Measurements from ENCODE around the gene NSG1. TPM values are rescaled to one million over a fixed set of nuclear protein-coding genes. Genes with fewer than 3 reads are reported as not detected.

The NSG1 gene
- total RNA-seq, 2 experiments from 2014 or later = 39.7 to 46.8 TPM

DNA sequence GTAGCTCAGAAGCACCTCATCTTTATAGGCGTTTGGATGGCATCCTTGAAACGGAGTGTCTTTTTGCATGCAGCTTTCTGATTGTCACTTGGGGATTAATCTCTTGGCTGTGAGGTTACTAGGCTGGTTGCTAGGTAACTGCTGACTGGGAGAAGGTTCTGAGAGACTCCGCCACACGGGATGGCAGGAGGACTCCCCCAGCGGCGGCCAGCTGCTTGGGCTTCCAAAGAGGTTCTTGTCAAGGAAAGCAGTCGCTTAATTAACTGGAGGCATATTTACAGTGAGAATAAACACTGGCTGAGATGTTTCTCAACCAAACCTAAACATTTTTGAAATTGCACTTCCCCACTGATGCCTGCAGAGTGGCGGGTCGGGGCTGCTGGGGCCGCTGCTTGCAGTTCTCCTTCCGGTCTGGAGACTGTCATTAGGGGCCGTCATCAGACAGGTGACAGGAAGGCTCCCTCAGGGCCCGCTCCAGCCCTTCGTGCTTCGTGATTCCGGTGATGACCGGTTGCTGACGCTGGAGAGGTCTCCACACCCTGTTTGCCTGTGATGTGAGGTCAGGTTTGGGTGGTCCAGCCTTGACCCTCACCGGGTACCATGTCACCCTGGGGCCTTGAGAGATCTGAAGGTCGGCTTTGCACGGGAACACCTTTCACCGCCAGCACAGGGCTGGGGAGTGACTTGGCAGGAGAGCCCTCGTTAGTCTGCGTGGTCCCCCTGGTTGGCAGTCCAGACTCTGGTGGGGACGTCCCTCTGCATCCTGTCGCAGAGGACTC lies 9.1 kb downstream of the NSG1 start:
- Mint-ChIP-seq H3K36me3 (peaks cover 7% of the 10 kb centered on the region), H3K27me3 (no peaks in the 10 kb centered on the region), H3K27ac (no peak overlapping the region), H3K4me3 (no peak overlapping the region), H3K9me3 (no peaks in the 10 kb centered on the region), H3K4me1 (peaks cover 2% of the 10 kb centered on the region)
- no peak for ATAC-seq (ENCODE audit: low read depth)
- POLR2A ChIA-PET = no interaction called here
- no peak for DNase-seq

DNA sequence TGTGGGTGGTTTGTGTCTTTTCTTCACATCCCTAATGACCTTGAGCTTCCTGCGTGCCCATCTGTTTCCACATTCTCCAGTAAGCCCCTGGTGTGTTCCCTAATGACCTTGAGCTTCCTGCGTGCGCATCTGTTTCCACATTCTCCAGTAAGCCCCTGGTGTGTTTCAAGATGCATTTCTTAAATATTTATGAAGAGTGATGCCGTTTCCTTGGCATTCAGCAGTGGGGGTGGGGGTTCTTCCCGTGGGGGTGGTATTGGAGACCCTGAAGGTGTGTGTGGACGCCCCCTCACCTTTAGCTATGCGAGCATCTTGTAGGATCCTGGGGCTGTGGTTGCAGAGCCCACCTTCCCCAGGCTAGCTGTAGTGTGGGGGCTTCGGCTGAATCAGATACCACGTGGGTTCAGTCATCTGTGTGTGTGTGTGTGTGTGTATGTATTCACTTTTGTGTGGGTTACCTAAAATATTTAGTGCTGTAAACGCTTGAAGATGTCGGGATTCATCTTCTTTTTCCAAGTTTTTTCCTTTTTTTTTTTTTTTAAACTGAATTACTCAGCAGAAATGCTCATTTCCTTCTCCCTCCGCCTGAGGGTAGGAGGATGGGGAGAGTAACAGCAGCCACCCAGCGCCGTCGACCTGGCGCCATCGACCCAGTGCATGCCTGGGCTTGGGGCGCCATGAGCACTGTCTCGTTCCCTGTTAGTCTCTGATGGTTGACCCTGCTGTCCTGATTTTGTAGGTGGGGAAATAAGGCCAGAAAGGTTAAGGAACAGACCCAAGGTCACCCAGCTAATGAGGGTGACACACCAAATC lies 9.9 kb downstream of the NSG1 start:
- no peaks in the 10 kb centered on the region for H3K9me3 Mint-ChIP-seq
- H3K36me3 Mint-ChIP-seq = peaks cover 7% of the 10 kb centered on the region
- no peak overlapping the region for H3K4me3 Mint-ChIP-seq
- no peaks in the 10 kb centered on the region for H3K27me3 Mint-ChIP-seq
- no peak for DNase-seq
- ATAC-seq (ENCODE audit: low read depth) = no peak
- H3K27ac Mint-ChIP-seq = no peak overlapping the region
- POLR2A ChIA-PET = no interaction called here
- H3K4me1 Mint-ChIP-seq = peaks cover 2% of the 10 kb centered on the region

DNA sequence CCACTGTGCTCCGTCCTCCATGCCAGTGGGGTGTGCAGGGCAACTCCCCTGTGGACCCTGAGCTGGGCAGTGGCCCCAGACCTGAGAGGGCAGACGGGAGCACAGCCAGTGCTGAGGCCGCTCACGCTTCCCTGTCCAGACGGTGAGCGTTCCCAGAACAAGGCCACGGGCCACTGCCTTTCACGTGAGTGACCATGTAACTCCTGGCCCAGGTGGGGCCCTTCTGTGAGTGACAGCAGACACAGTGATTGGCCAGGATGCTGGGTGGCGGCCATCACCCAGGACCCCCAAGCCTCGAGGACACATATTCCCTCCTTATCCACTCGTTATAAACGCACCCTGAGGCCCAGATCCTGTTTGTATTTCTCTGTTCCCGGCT lies 10.5 kb downstream of the NSG1 start:
- H3K4me1 Mint-ChIP-seq = peaks cover 2% of the 10 kb centered on the region
- peaks cover 6% of the 10 kb centered on the region for H3K36me3 Mint-ChIP-seq
- DNase-seq (no peak), ATAC-seq (ENCODE audit: low read depth) (no peak)
- no peaks in the 10 kb centered on the region for H3K9me3 Mint-ChIP-seq
- H3K27me3 Mint-ChIP-seq = no peaks in the 10 kb centered on the region
- POLR2A ChIA-PET = no interaction called here
- H3K4me3 Mint-ChIP-seq = no peak overlapping the region
- peak overlapping the region; percentile 19 for H3K27ac Mint-ChIP-seq

DNA sequence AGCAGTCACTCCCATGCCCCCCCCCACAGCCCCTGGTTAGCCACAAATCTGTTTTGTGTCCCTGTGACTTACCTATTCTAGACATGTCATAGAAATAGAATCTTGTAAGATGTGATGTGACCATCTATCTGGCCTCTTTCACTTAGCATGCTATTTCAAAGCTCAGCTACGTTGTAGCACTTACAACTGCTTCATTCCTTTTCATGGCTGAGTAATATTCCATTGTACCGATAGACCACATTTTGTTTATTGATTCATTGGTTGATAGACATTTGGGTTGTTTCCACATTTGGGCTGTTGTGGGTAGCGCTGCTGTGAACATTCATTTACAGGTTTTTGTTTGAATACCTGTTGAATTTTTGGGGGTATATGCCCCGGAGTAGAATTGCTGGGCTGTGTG lies 11.5 kb downstream of the NSG1 start:
- DNase-seq (no peak), ATAC-seq (ENCODE audit: low read depth) (no peak)
- Mint-ChIP-seq H3K27ac (no peak overlapping the region), H3K36me3 (peaks cover 6% of the 10 kb centered on the region), H3K9me3 (no peaks in the 10 kb centered on the region), H3K4me3 (no peak overlapping the region), H3K4me1 (peaks cover 2% of the 10 kb centered on the region), H3K27me3 (no peaks in the 10 kb centered on the region)
- POLR2A ChIA-PET = no interaction called here

DNA sequence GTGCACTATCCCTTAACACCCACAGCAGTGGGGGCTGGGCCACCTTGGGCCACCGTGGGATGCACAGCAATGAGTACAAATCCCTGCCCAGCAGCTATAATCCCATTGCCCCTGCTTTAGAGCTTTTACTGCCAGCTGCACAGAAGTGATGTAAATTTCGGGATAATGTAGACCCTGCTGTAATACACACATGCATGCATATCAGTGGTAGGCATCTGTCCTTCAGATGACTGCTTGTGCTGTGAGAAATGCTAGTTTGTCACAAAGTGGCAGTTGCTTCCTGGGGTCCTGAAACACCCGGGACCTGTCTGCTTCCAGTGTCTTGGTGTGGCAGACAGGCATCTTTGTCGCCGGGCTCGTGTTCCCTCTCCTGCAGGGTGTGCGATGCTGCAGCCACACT lies 14.1 kb downstream of the NSG1 start:
- Mint-ChIP-seq H3K4me3 (no peak overlapping the region), H3K9me3 (no peaks in the 10 kb centered on the region), H3K27ac (no peak overlapping the region), H3K27me3 (no peaks in the 10 kb centered on the region), H3K4me1 (peaks cover 2% of the 10 kb centered on the region), H3K36me3 (peaks cover 4% of the 10 kb centered on the region)
- POLR2A ChIA-PET = no interaction called here
- ATAC-seq (ENCODE audit: low read depth) (no peak), DNase-seq (no peak)

DNA sequence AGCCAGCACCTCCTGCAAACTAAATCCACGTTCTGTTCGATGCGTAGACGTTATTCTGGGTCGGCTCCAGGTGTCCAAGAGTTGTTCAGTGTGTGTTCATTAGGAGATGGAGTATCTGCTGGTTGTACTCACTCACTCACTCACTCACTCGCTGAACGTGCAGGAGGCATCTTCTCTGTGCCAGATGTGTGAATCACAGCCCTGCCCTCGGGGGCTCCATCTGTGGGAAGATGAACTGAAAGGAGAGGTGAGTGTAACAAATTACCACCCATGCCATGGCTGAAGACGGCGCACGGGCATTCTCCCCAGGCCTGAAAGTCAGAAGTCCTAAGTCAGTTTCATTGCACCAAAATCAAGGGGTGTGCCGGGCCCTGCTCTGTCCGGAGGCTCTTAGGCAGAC lies 16.1 kb downstream of the NSG1 start:
- POLR2A ChIA-PET = no interaction called here
- no peak for ATAC-seq (ENCODE audit: low read depth)
- Mint-ChIP-seq H3K27me3 (no peaks in the 10 kb centered on the region), H3K9me3 (no peaks in the 10 kb centered on the region), H3K27ac (no peak overlapping the region), H3K4me3 (no peak overlapping the region), H3K4me1 (no peaks in the 10 kb centered on the region), H3K36me3 (peaks cover 4% of the 10 kb centered on the region)
- no peak for DNase-seq

DNA sequence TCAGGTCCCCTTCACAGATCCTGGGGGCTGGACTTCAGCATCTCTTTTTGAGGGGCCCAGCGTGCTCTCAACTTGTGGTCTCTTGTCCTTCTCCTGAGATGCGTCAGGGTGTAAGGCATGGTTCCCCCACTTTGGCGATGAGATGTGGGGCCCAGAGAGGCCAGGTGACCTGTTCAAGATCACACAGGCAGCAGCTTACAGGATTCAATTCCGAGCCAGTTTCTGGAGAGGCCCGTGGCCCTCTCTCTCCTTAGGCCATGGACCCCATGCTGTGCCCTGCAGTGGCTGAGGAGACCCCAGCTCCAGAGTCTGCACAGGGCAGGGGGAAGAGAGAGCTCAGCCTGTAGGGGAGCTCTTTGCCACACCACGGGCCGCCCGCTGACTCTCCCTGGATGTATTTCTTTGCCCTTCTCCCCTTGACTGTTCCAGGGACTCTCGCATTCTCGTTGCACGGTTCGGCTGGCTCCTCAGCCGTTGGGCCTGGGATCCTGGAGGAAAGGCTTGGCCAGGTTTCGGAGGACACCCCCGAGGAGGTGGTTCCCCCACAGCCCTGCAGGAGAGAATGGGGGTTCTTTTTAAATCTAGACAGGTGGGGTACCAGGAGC lies 18.6 kb downstream of the NSG1 start:
- no peak for DNase-seq
- Mint-ChIP-seq H3K4me1 (no peaks in the 10 kb centered on the region), H3K4me3 (no peak overlapping the region), H3K9me3 (no peaks in the 10 kb centered on the region), H3K27me3 (no peaks in the 10 kb centered on the region), H3K27ac (no peak overlapping the region), H3K36me3 (no peaks in the 10 kb centered on the region)
- no peak for ATAC-seq (ENCODE audit: low read depth)
- POLR2A ChIA-PET = no interaction called here

DNA sequence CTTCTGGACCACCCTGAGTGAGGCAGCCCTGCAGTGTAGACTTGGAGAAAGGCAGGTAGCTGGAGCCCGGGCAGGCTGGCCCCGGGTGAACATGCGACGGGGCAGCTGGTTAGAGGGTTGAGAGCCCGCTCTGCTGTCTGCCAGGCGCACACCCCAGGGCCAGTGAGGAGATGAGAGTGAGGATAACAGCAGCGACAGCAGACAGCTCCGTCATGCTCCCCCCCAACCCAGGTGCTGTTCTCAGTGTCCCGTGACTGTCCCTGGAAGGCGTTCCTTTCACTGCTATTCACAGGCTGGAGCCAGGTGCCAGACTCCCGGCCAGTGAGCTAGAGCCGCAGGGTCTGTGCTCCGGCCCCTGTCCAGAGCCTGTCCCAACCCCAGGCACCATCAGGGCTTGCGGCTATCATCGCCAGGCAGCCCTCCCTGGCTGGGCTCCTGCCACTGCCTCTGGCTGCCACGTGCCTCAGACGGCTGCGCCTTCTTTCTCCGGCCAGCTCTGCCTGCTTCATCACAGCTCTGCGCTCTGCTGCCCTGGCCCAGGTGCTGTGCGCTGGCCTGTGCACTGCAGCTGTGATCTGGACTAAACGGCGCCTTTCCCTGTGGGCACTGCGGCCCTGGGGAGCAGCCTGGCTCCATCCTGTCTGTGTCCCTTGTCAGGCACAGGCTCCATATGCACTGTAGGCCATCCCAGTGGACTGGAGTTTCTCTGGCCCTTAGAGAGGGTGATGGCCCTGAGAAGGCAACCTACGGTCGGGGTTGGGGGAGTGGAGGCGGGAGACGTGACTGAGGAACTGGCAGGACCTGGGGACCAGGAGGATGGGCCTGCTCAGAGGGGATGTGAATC lies 19.8 kb downstream of the NSG1 start:
- DNase-seq (no peak), ATAC-seq (ENCODE audit: low read depth) (no peak)
- no peaks in the 10 kb centered on the region for H3K27me3 Mint-ChIP-seq
- POLR2A ChIA-PET = interaction anchor here (0.5 kb wide), 1 partner anchor 56 kb away, joined by 3 read pairs; no protein-coding TSS in a partner anchor
- no peaks in the 10 kb centered on the region for H3K4me1 Mint-ChIP-seq
- H3K36me3 Mint-ChIP-seq = no peaks in the 10 kb centered on the region
- no peak overlapping the region for H3K27ac Mint-ChIP-seq
- no peaks in the 10 kb centered on the region for H3K9me3 Mint-ChIP-seq
- no peak overlapping the region for H3K4me3 Mint-ChIP-seq

DNA sequence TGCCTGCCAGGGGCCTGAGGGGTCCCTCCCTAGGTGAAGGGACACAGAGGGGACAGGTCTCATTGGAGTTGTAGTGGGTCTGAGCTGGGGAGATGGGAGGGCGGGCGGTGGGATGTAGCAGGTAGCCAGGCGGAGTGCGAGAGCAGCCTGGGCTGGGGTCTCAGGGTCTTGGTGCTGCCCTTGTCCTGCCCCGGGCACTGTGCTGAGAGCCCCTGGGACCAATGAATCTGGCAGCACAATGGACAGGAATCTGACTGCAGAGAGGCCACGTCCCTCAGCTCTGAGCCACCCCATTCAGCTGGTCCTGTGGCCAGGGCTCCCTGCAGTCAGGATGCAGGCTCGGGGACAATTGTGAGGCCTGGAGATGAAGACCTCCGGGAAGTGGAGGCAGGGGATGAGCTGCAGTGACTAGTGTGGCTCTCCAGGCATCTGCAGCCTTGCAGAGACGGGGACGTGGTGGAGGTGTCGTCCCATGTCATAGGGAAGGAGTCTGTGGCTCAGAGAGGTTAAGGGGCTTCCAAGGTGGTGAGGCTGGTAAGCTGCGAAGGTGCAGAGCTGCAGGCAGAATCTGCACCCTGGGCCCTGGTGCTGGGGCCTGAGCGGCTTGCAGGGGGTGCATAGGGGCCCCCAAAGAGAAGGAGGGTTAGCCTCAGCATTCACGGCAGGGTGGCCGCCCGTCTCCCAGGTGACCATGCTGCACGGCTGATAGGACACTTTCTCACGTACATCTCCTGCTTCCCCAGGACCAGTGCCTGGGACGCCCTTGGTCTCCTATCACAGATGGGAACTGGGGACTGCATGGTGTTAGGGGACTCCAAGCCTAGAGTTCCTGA lies 20.6 kb downstream of the NSG1 start:
- no peak overlapping the region for H3K27ac Mint-ChIP-seq
- H3K4me1 Mint-ChIP-seq = no peaks in the 10 kb centered on the region
- no peaks in the 10 kb centered on the region for H3K9me3 Mint-ChIP-seq
- H3K36me3 Mint-ChIP-seq = no peaks in the 10 kb centered on the region
- no peaks in the 10 kb centered on the region for H3K27me3 Mint-ChIP-seq
- no peak overlapping the region for H3K4me3 Mint-ChIP-seq
- POLR2A ChIA-PET = no interaction called here
- DNase-seq = no peak
- ATAC-seq (ENCODE audit: low read depth) = no peak

DNA sequence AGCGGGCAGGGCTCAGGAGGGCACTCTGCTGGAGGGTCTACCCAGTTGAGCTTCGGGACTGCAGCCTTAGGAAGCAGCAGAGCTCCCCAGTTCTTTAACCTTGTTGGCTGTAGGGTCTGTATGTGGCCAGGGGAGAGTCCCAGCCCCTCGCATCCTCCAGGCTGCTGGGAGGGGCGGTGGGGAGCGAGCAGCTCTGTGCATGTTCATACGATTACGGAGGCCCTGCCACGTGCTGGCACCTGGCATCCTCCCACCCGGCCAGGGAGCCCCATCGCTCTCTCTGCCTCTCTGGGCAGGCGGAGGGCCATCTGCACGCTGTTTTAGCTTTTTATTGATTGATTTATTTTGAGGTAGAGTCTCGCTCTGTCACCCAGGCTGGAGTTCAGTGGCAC lies 21.2 kb downstream of the NSG1 start:
- no peak for ATAC-seq (ENCODE audit: low read depth)
- Mint-ChIP-seq H3K27me3 (no peaks in the 10 kb centered on the region), H3K36me3 (no peaks in the 10 kb centered on the region), H3K27ac (no peak overlapping the region), H3K4me1 (no peaks in the 10 kb centered on the region), H3K4me3 (no peak overlapping the region), H3K9me3 (no peaks in the 10 kb centered on the region)
- DNase-seq = no peak
- POLR2A ChIA-PET = no interaction called here

DNA sequence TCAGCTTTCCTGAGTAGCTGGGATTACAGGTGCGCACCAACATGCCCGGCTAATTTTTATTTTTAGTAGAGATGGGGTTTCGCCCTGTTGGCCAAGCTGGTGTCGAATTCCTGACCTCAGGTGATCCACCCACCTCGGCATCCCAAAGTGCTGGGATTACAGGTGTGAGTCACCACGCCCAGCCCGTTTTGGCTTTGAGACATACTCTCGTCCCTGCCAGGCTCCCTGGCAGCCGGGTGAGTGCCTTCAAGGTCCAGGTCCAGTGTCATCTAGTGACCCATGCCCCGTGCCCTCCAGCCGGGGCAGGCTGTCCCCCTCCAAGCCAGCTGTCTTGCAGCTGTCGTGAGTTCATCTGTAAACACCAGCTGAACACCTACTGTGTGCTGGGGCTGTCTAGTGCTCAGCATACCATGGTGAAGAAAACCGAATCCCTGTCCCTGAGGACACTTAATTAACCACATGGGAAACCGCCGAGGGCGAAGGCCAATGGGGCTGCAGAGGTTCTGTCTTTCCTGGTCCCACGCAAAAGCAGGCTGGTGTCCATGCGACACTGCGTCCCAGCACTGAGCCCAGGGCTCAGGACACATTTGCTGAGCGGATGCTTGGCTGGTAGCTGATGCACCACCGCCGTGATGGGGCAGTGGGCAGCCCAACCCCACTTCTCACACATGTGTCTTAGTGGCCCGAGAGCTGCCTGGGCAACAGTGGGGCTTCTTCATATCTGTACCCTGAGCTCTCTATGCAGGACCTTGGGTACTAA lies 21.9 kb downstream of the NSG1 start:
- H3K36me3 Mint-ChIP-seq = no peaks in the 10 kb centered on the region
- POLR2A ChIA-PET = no interaction called here
- H3K4me3 Mint-ChIP-seq = no peak overlapping the region
- H3K27me3 Mint-ChIP-seq = no peaks in the 10 kb centered on the region
- no peaks in the 10 kb centered on the region for H3K9me3 Mint-ChIP-seq
- H3K4me1 Mint-ChIP-seq = no peaks in the 10 kb centered on the region
- no peak for DNase-seq
- no peak for ATAC-seq (ENCODE audit: low read depth)
- no peak overlapping the region for H3K27ac Mint-ChIP-seq

DNA sequence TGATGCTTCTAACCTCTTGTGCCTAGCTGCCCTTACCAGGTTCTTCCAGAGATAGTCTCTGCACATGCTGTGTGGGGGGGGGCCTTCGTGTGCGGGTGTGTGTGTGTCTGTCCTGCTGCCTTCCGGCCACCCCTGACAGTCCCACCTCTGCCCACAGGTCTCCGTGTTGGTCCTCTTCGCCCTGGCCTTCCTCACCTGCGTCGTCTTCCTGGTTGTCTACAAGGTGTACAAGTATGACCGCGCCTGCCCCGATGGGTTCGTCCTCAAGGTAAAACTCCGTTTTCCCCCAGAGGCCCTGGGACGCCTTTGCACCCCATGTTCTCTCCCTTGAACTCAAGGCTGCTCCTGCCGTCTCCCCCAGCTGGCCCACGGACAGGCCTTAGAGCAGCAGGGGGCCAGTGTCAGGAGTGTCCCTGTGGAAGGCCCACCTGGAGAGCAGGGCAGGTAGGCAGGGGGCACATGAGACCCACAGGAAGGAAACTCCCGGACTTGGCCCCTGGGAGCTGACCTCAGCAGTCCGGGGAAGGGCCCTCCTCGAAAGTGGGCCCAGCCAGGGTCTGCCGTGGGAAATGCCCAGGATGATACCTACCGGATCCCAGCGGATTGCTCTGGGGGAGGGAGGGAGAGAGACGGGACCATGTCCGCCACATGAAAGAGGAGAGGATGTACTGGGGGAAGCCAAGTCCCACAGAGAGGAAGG lies 22.7 kb downstream of the NSG1 start:
- no peak overlapping the region for H3K4me3 Mint-ChIP-seq
- no peaks in the 10 kb centered on the region for H3K4me1 Mint-ChIP-seq
- POLR2A ChIA-PET = no interaction called here
- peaks cover under 1% of the 10 kb centered on the region for H3K36me3 Mint-ChIP-seq
- no peak for ATAC-seq (ENCODE audit: low read depth)
- no peaks in the 10 kb centered on the region for H3K9me3 Mint-ChIP-seq
- H3K27ac Mint-ChIP-seq = no peak overlapping the region
- no peak for DNase-seq
- H3K27me3 Mint-ChIP-seq = no peaks in the 10 kb centered on the region

All from activated naive CD8-positive, alpha-beta T cell treated with anti-CD3 and anti-CD28 coated beads, Interleukin-2, amount 10 ng/mL, durations not matched to agents 7 days and 5 days (primary cell).